ENCODE measurements around the gene LCK. TPM values are rescaled to one million over a fixed set of nuclear protein-coding genes. Genes with fewer than 3 reads are reported as not detected.

Gene LCK
- total and polyA plus RNA-seq, 2 experiments from 2014 or later, result 33.2 to 86.6 TPM

- no peak for TF ChIP-seq EZH2 (IDR thresholded peaks at IDR 0.05; ENCODE audit: low read depth, unreplicated experiment)
- TF ChIP-seq ZNF462 (CRISPR knock-in tag; IDR thresholded peaks at IDR 0.05), result no peak
Measured at GRCh38 chr1:32249831-32250525, 1.1 kb upstream of the LCK start (continued).

DNA sequence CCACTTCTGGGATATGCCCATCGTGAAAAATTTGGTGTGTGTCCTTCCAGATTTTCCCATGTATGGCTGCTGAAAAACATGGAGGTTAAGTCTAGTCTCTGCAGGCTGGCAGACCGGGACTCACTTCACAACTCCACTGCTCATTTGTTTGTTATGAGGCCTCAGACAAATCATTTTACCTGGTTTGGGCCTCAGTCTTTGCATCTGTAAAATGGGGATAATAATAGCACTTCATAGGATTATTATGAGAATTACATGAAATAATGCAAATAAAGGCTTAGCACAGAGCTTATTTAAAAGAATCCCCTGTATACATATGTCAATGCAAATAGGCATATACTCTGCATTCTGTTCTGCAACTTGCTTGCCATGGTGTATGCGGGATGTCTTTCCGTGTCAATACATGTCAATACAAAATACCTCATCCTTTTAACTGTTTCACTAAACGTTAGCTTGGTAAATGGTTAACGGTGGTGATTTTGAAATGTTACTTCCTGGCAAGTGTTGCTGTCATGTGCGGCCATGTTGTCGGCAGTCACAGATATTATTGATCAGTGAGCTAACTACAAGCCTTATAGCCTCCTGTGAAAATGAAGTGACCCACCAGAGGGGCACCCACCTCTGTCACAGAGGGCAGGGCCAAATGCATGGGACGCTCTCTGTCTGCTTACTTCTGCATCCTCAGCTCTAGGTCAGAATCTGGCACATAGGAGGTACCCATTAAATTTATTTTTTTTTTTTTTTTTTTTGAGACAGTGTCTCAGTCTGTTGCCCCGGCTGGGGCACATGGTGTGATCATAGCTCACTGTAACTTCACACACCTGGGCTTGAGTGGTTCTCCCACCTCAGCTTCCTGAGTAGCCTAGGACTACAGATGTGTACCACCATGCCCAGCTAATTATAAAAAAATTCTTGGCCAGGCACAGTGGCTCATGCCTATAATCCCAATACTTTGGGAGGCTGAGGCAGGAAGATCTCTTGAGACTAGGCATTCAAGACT is 4.3 kb downstream of the LCK start:
- no peak overlapping the region for H2AFZ ChIP-seq
- no peaks in the 10 kb centered on the region for H3K36me3 Mint-ChIP-seq (ENCODE audit: low read depth)
- H3K4me1 ChIP-seq (ENCODE audit: insufficient read depth), result peaks cover 9% of the 10 kb centered on the region; the same call in 1 of the 2 replicates
- no peaks in the 10 kb centered on the region for H3K36me3 ChIP-seq (ENCODE audit: insufficient read depth)
- H3K27ac ChIP-seq (ENCODE audit: low read depth), result no peak overlapping the region
- H3F3A ChIP-seq (replicated peaks; ENCODE audit: low read depth), result 0 out of 2 replicates have a peak, but pooled peaks cover 5% of the 10 kb centered on the region
- H3K27ac Mint-ChIP-seq, result no peak overlapping the region
- DNase-seq (ENCODE audit: low spot score) (no peak), ATAC-seq (no peak)
- no peak overlapping the region for H3K4me2 ChIP-seq
- peaks cover 17% of the 10 kb centered on the region for H3K4me1 Mint-ChIP-seq
- no peak overlapping the region for H3K4me3 ChIP-seq
- H4K20me1 ChIP-seq (replicated peaks; ENCODE audit: insufficient read depth), result 0 out of 2 replicates have a peak, but pooled peaks cover 3% of the 10 kb centered on the region
- no peaks in the 10 kb centered on the region for H3K9me2 ChIP-seq (ENCODE audit: insufficient read depth)
- no peaks in the 10 kb centered on the region for H3K27me3 ChIP-seq (ENCODE audit: insufficient read depth)
- H3K9me3 Mint-ChIP-seq, result no peaks in the 10 kb centered on the region
- peaks cover 4% of the 10 kb centered on the region for H3K27me3 Mint-ChIP-seq (ENCODE audit: insufficient read depth, low read depth, poor library complexity)
- H3K79me2 ChIP-seq (replicated peaks; ENCODE audit: insufficient read depth), result no peaks in the 10 kb centered on the region
- no peak overlapping the region for H3K4me3 Mint-ChIP-seq
- TF ChIP-seq POLR2AphosphoS5 (IDR thresholded peaks at IDR 0.05; ENCODE audit: low read depth) (no peak), CREB1 (CRISPR knock-in tag; IDR thresholded peaks at IDR 0.05; ENCODE audit: low read depth) (no peak), ZNF114 (CRISPR knock-in tag; IDR thresholded peaks at IDR 0.05) (no peak), EZH2 (IDR thresholded peaks at IDR 0.05; ENCODE audit: low read depth, unreplicated experiment) (no peak), EZH2phosphoT487 (IDR thresholded peaks at IDR 0.05; ENCODE audit: unreplicated experiment) (no peak), STAT1 (IDR thresholded peaks at IDR 0.05; ENCODE audit: unreplicated experiment) (no peak), CTCF (conservative IDR thresholded peaks at IDR 0.05; ENCODE audit: low read depth in 2 of 2) (no peak)
- TF ChIP-seq, protein P1, sequence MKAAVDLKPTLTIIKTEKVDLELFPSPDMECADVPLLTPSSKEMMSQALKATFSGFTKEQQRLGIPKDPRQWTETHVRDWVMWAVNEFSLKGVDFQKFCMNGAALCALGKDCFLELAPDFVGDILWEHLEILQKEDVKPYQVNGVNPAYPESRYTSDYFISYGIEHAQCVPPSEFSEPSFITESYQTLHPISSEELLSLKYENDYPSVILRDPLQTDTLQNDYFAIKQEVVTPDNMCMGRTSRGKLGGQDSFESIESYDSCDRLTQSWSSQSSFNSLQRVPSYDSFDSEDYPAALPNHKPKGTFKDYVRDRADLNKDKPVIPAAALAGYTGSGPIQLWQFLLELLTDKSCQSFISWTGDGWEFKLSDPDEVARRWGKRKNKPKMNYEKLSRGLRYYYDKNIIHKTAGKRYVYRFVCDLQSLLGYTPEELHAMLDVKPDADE (IDR thresholded peaks at IDR 0.05), result no peak

All from GM23338 (cell line).